GM19324 (cell line): ENCODE data around the gene MMS22L.
A peak's percentile ranks its signal among the peaks of the same experiment; 100 is the strongest.

ENCODE experiments used
- ATAC-seq: cut with Tn5 transposase; IDR thresholded peaks from one replicate; pipeline ENCODE4 v1.9.1; 2021; ENCODE audit warnings: mild to moderate bottlenecking, moderate library complexity; ENCODE audit not compliant: unreplicated experiment, low FRiP score

Gene MMS22L, protein sequence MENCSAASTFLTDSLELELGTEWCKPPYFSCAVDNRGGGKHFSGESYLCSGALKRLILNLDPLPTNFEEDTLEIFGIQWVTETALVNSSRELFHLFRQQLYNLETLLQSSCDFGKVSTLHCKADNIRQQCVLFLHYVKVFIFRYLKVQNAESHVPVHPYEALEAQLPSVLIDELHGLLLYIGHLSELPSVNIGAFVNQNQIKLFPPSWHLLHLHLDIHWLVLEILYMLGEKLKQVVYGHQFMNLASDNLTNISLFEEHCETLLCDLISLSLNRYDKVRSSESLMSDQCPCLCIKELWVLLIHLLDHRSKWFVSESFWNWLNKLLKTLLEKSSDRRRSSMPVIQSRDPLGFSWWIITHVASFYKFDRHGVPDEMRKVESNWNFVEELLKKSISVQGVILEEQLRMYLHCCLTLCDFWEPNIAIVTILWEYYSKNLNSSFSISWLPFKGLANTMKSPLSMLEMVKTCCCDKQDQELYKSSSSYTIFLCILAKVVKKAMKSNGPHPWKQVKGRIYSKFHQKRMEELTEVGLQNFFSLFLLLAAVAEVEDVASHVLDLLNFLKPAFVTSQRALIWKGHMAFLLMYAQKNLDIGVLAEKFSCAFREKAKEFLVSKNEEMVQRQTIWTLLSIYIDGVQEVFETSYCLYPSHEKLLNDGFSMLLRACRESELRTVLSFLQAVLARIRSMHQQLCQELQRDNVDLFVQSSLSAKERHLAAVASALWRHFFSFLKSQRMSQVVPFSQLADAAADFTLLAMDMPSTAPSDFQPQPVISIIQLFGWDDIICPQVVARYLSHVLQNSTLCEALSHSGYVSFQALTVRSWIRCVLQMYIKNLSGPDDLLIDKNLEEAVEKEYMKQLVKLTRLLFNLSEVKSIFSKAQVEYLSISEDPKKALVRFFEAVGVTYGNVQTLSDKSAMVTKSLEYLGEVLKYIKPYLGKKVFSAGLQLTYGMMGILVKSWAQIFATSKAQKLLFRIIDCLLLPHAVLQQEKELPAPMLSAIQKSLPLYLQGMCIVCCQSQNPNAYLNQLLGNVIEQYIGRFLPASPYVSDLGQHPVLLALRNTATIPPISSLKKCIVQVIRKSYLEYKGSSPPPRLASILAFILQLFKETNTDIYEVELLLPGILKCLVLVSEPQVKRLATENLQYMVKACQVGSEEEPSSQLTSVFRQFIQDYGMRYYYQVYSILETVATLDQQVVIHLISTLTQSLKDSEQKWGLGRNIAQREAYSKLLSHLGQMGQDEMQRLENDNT

DNA sequence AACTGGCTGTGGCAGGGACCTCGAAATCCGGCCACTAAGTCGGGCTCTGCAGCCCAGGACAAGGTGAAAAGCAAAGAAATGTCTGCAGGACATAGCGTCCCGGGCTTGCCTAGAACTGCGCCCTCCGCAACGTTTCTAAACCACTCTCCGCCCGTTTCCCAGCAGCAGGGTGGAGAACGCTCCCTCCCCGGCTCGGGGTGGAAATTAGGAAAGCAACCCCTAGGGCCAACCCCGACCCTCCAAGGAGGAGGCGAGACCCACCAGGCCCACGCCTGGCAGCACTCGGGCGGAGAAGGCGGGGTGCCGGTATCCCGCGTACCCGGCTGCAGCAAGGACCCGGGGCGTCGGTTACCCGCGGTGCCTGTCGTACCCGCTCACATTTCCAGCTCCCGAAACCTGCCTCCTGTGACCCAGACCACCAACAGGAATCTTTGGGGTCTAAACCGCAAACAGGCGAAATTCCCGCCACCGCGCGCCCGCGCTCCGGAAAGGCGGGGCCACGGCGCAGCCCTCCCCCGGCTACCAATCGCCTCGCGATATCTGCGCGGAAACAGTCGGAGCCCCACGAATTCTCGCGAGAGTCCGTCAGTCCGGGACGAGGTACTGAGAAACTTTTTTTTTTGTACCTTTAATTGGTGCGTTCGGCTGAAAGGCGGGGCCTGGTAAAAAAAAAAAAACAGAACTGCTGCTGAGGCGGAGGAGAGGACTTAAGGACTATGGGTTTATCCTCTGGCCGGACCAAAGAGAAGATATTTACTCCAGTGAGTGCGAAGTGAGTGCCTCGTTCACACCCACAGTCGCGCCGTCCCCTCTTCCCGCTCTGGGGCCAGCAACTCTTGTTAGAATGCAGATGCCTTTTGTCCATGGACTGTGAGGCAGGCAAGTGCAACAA is at the start of gene MMS22L:
MMS22L (minus strand) TSS at position 491 of the 892 bp plus-strand sequence. CDS start 739 bp downstream, outside the sequence.
- ATAC-seq: peak; percentile 98

DNA sequence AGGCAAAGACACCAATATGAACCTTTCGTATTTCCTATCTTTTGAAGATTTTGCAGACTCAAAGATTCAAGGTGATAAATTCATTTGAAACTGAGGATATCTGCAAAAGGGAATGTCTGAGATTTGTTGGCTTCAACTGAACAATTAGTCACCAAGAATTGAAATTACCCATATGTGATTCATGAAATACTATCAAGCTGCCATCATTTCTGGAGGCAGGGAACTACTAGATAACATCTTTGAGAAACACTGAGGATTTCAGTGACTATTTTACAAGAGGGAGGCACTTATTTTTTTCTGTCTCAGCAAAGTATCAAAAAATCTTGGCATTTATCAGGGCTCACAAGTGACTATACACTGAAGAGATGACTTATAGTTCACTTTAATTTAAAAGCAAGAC is 39.8 kb upstream of the MMS22L start:
- no peak for ATAC-seq

DNA sequence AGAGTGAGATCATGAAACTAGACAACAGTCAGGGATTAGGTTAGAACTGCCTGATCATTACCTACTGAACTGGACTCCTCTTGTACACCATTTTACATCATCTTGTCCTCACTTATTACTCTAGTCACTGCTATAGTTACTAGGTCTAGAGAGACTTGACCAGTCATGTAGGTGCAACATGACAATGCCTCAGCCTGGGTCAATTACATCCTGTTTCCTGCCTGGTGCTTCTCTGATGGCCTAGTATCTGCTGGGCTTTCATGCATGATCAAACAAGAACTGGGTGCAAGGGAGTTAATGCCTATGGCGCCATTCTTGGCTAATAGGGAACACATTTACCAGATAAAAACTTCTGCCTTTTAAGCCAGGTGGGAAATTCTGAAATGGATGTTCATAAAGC is 39.2 kb upstream of the MMS22L start:
- ATAC-seq: no peak

DNA sequence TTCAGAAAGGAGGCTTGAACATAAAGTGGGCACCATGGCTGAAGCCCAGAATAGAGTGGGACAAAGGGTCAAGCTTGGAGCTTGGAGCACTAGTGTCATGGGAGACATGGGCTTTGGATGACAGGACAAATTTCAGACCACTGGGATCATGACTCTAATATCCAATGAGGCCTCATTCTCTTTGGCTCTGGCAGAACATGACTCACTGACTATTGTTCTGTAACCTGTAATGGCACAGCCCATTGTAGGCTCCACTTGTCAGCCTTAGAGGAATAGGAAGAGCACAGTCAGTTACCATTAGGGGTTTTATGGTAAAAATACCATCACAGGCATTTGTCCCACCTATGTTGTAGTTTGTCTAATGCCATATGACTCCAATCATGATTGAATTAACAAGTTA is 34.0 kb upstream of the MMS22L start:
- no peak for ATAC-seq

DNA sequence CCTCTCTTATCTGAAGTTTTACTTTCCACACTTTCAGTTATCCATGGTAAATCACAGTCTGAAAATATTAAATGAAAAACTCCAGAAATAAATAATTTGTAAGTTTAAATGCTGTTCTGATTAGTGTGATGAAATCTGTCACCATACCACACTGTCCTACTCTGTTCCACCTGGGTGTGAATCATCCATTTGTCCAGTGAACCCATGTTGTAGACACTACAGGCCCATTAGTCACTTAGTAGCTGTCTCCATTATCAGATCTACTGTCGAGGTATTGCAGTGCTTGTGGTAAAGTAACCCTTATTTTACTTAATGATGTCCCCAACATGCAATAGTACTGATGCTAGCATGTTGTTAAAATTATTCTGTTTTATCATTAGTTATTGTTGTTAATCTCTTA is 29.2 kb upstream of the MMS22L start:
- no peak for ATAC-seq

DNA sequence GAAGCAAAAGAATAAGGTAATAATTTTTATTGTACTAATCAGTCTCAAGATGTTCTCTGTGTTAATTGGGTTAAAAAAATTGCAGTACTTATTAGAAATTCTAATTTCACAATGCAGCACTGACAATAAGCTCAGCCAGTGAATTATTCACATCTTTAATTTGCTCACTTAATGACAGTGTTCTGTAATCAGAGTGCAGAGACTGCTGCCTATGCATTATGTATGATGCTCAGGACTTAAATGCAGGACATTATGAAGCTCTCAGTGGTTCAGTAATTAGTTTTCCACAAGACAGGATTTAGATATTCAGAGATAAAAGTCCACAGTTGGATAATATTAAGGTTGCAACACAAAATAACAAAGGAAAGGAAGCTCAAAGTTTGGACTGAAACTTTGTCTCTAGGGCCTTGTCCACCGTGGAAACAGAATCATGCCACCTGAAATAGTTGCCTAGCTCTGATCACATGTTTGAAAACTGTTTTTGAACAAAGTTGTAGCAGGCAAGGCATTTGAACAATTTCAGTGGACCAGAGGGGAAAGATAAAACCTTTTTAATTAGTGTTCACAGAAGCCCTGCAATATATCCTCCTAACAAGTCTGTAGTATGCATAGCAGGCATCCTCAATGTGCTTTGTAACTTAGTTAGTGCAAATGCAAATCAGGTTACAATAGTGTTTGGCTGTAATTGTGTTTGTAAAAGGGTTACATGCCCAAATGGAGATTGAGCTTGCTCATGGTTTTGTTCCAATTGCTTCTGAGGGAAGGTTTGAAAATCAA is 23.7 kb upstream of the MMS22L start:
- no peak for ATAC-seq

DNA sequence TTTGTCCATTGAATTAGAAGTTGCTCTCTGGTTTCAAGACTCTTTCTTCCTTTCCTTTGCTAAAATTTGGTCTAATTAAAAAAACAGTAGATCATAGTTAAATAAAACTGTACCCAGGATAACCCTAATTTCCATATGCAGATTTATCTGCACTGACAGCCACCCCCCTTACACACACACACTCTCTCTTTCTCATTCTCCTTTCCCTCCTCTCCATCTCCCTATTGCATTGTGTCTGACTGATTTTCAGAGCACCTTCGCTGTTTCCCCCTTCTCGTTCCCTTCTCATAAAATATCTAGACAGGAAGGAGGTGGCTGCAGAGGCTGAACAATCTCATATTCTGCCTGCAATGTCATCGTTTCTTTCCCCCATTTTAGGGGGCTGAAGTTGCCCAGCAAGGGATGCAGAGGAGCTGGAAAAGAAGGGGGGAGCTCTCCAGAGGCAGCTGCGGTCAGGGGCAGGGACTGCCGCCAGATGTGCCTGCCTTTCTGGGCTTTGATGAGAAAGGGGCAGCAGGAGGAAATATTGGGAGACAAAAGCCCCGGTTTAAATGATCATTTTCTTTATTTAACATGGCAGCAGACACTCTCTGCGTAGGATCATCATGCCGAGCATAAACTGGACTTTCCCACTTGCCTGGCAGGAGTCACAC is 22.5 kb upstream of the MMS22L start:
- ATAC-seq: no peak

DNA sequence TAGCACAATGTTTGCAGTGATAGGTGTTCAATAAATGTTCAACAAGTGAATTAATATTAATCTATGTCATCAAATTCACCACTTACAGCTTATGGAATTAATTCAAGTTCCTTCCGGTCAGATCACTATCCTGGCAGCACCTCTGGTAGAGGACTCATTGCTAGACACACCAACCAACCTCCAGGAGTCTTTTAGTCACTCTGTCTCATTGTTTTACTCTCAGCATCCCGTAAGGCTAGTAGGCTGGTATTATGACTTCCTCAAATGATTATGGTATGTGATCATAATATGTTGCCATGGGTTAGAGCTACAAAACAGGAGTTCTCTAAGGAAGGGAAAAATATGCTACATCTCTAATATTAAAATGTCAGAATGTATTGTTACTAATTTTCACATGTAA is 21.7 kb upstream of the MMS22L start:
- no peak for ATAC-seq

DNA sequence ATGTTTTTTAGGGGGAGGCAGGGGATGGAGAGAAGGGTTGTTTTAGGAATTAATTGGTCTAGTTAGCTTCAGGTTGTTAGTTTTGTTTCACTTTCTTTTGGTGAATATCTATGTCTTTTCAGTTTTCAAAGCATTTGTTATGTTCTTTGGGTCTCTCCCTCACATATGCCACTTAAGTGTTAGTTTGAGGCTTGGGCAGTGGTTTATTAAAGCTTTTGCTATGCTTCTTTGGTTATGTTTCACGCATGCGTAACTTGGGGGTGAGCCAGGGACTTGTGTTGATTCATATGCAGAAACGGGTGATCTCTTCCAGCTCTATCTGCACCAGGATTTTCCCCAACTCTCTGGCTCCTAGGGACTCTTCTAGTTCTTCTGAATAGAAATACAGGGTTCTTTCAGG is 11.4 kb upstream of the MMS22L start:
- peak; percentile 56 for ATAC-seq

DNA sequence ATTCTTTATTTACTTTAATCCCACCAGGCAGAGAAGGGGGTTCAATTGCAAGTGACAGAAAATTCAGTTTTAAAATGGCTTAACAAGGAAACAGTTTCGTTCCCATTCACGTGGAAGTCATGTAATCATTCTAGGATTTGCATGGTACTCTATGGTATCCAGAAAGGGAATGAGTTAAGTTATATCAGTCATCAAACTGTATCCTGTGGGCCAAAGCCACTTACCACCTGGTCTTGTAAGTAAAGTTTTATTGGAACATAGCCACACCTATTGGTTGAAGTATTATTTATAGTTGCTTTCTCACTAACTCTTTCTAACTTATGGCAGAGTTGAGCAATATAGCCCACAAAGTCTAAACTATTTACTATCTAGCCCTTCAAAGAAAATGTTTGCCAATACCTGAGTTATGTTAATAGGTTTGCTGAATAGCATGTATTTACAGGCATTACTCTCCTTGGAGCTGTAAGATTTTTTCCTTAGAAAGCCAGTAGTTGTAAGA is 10.2 kb upstream of the MMS22L start:
- ATAC-seq: no peak

DNA sequence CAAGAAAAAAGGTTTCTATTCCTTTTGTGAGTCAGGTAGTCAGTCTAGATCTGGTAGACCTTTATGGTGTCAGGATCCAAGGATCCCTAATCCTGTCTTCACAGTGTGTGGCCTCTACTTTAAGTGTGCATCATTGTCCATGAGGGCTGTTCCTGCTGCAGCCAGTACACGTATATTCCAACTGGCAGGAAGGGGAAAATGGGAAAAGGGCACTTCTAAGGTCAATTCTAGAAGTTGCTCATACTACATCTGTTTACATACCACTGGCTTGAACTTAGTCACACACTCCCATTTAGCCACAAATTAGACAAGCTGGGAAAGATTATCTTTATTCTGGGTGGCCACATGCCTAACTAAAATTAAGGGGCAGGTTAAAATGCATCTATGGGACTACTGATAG is 9.7 kb upstream of the MMS22L start:
- ATAC-seq: no peak

DNA sequence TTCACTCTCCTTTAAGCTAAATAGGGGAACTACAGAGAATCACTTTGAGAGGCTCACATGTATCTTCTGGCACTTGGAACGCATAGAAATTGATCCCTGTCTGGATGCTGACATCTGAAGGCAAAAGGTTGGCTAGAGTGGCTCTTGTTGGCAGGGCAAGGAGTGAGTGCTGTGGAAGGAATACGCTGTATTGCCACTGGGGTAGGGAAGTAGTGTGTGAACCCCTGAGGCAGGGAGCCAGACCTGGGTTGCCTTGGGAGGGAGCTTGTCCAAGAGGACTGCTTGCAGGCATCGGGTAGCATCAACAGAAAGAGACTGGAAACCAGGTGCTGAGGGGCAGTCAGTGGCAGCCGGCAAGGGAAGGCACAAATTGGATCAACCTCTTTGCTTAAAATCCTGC is 8.9 kb upstream of the MMS22L start:
- ATAC-seq: no peak

DNA sequence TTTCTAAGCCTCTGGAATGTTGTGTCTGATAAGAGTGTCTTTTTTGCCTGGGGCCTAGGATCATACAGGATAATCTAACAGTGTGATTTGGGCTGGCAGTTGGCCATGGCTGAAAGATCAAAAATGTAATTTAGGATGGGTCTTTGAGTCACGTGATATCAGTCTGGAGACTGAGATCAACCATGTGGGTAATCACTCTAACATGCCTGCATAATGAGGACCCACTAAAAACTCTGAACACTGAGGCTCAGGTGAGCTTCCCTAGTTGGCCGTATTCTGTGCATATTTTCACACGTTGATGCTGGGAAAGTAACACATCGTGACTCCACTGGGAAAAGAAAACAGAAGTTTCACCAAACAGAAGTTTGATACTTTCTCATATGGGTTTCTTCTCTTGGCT is 6.3 kb upstream of the MMS22L start:
- ATAC-seq: no peak

DNA sequence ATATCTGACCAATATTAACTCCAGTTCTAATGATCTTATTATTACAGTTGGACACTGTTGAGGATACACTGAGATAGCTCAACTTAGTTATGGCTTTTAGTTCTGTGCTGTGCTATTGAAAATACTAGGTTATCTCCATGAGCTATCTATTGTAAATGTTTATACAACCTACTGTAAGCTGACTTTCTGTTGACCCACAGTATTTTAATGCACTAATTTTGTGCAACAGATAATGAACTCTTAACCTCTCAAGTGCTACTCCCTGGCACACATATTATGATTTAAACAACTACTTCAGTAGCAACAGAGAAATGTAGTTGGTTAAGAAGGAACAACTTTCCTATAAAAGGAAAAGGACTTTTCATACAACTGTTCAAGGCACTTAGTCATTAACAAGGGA is 5.2 kb upstream of the MMS22L start:
- ATAC-seq: no peak

DNA sequence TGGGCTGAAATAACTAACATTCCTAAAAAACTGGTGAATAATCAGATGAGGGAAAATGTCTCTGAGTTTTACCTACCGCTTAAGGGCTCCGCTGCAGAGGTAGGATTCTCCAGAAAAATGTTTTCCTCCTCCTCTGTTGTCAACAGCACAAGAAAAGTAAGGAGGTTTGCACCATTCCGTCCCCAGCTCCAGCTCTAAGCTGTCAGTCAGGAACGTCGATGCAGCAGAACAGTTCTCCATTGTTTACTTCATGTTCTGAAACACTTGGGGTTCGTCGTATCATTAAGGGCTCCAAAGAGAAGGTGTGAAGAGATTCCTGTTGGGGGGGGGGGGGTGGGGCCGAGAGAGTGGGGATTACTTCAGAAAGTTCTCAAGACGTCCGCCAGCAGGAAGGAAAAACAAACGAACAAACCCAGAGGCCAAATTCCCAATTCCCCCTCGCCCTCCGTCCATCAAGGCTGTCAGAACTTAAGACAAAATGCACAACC is 734 bp downstream of the MMS22L start:
- peak; percentile 1 for ATAC-seq

DNA sequence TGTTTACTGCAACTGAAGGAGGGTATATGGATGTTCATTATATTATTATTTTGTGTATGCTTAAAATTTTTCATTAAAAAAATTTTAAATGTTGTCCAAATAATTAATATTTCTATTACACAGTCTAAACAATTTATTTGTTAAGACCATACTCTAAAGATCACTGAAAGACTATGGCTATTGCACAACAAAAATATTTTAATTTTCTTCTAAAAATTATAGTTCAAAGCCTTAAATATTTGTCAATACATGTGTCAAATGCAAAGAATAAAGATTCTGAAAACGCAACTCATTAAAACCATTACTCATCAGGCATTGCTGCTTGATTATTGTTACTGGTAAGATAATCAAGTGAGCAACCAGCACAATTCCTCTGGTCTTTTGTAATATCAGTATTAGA is 2.2 kb downstream of the MMS22L start:
- no peak for ATAC-seq

DNA sequence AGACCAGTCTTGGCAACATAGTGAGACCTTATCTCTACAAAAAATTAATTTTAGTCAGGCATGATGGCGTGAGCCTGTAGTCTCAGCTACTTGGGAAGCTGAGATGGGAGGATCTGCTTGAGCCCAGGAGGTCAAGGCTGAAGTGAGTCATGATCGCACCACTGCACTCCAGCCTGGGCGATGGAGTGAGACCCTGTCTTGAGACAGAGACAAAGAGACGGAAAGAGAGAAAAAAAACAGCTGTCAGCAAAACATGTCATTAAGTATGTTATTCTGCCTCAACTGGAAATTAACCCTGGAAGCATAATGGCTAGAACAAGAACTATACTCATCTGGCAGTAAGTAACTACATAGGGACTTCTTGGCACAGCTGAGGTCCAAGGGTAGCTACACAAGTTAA is 7.2 kb downstream of the MMS22L start:
- ATAC-seq: no peak

DNA sequence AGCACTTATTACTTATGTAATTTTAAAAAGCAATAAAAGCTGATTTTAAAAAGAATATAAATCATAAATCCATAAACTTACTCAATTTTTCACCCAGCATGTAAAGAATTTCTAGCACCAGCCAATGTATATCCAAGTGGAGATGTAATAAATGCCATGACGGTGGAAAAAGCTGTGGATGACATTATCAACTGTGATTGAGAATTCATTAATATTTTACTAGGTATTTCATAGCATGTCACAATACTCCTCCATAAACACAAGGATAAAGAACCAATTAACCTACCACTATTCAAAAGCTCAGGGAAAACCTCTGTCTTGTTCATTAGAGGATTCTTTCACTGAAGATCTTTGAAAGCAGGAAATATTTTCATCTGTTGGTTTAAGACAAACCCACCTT is 13.2 kb downstream of the MMS22L start:
- ATAC-seq: no peak
